Stimulated activated naive B cell treated with anti-CD40 and anti-IgM and Interleukin-4, amounts not matched to agents 10 μg/mL and 1 μg/mL and 100 μg/mL, for 72 hours (primary cell): Measurements from ENCODE around the gene DVL2.
"Not testable (repeated sequence)": the region's sequence is repeated elsewhere in the genome, so short reads cannot be mapped to it uniquely, and the experiment has no call there.

Experiments used
- ATAC-seq, 2 donors: fragments of 150-1000 bp; cut with Tn5 transposase; replicated peaks; 2 replicates each; pipeline ENCODE4 v1.10.0; 2021; ENCODE audit warnings: moderate library complexity in 1 of 2
- DNase-seq: peaks from one replicate; pipeline ENCODE4 v3.0.0; 2021
- H3K27ac Mint-ChIP-seq: one replicate; pipeline ENCODE4 v1.8.0; 2022; ENCODE audit warnings: mild to moderate bottlenecking, mixed read lengths
- H3K27me3 Mint-ChIP-seq, 2 donors: one replicate each; pipeline ENCODE4 v1.8.0; 2022; ENCODE audit warnings: mixed read lengths in 2 of 2
- H3K36me3 Mint-ChIP-seq, 2 donors: one replicate each; pipeline ENCODE4 v1.8.0; 2022; ENCODE audit warnings: mixed read lengths in 2 of 2, mild to moderate bottlenecking in 1 of 2
- H3K4me1 Mint-ChIP-seq, 2 donors: one replicate each; pipeline ENCODE4 v1.8.0; 2022; ENCODE audit warnings: mixed read lengths in 2 of 2, mild to moderate bottlenecking in 1 of 2
- H3K4me3 Mint-ChIP-seq, 2 donors: one replicate each; pipeline ENCODE4 v1.8.0; 2022; ENCODE audit warnings: mild to moderate bottlenecking in 2 of 2, mixed read lengths in 2 of 2, moderate library complexity in 1 of 2
- H3K9me3 Mint-ChIP-seq, 2 donors: one replicate each; pipeline ENCODE4 v1.8.0; 2022; ENCODE audit warnings: mixed read lengths in 2 of 2, mild to moderate bottlenecking in 1 of 2

Gene DVL2

GRCh38 chr17:7249214-7249613 lies 14.9 kb upstream of the DVL2 start:
- no peaks in the 10 kb centered on the region for H3K9me3 Mint-ChIP-seq
- peak overlapping the region; percentile 22 for H3K27ac Mint-ChIP-seq
- no peak for ATAC-seq
- peaks cover 40 to 46% of the 10 kb centered on the region in 2 donors for H3K36me3 Mint-ChIP-seq
- H3K4me1 Mint-ChIP-seq: peaks cover 26 to 60% of the 10 kb centered on the region in 2 donors
- peak overlapping the region; percentile 92 to 98 for H3K4me3 Mint-ChIP-seq
- H3K27me3 Mint-ChIP-seq: no peaks in the 10 kb centered on the region
- no peak for DNase-seq

- no peak for ATAC-seq
- H3K27ac Mint-ChIP-seq: peak overlapping the region; percentile 16
- H3K27me3 Mint-ChIP-seq: no peaks in the 10 kb centered on the region
- H3K4me3 Mint-ChIP-seq: peak overlapping the region in 1 of 2 donors; percentile 98
- no peaks in the 10 kb centered on the region for H3K9me3 Mint-ChIP-seq
- peaks cover 26 to 60% of the 10 kb centered on the region in 2 donors for H3K4me1 Mint-ChIP-seq
- no peak for DNase-seq
- peaks cover 38 to 43% of the 10 kb centered on the region in 2 donors for H3K36me3 Mint-ChIP-seq
These were observed 14.5 kb upstream of the DVL2 start for GRCh38 chr17:7248796-7249195.

- Mint-ChIP-seq H3K27ac (peak overlapping the region; percentile 49), H3K9me3 (no peaks in the 10 kb centered on the region), H3K4me1 (peaks cover 28 to 59% of the 10 kb centered on the region in 2 donors), H3K4me3 (no peak overlapping the region), H3K36me3 (peaks cover 41 to 42% of the 10 kb centered on the region in 2 donors), H3K27me3 (no peaks in the 10 kb centered on the region)
- ATAC-seq (no peak), DNase-seq (no peak)
These were observed 12.5 kb upstream of the DVL2 start for GRCh38 chr17:7246779-7247178.

GRCh38 chr17:7243838-7244237 lies 9.5 kb upstream of the DVL2 start:
- not testable (repeated sequence) for DNase-seq, H3K9me3 Mint-ChIP-seq, H3K27me3 Mint-ChIP-seq, H3K4me3 Mint-ChIP-seq, ATAC-seq, H3K27ac Mint-ChIP-seq
- Mint-ChIP-seq H3K36me3 (peaks cover 40 to 48% of the 10 kb centered on the region in 2 donors), H3K4me1 (peaks cover 40 to 61% of the 10 kb centered on the region in 2 donors)

GRCh38 chr17:7243453-7243729 lies 9.1 kb upstream of the DVL2 start:
- DNase-seq: no peak
- H3K27me3 Mint-ChIP-seq: no peaks in the 10 kb centered on the region
- no peaks in the 10 kb centered on the region for H3K9me3 Mint-ChIP-seq
- H3K36me3 Mint-ChIP-seq: peaks cover 43 to 52% of the 10 kb centered on the region in 2 donors
- peak overlapping the region; percentile 95 for H3K4me3 Mint-ChIP-seq
- no peak for ATAC-seq
- H3K27ac Mint-ChIP-seq: peak overlapping the region; percentile 98
- H3K4me1 Mint-ChIP-seq: peaks cover 37 to 57% of the 10 kb centered on the region in 2 donors

- peak; percentile 30 to 53 for ATAC-seq
- Mint-ChIP-seq H3K4me3 (peak overlapping the region; percentile 95), H3K27ac (peak overlapping the region; percentile 98), H3K4me1 (peaks cover 37 to 56% of the 10 kb centered on the region in 2 donors), H3K27me3 (no peaks in the 10 kb centered on the region), H3K9me3 (no peaks in the 10 kb centered on the region), H3K36me3 (peaks cover 45 to 55% of the 10 kb centered on the region in 2 donors)
- peak; percentile 84 for DNase-seq
These were observed 8.6 kb upstream of the DVL2 start for GRCh38 chr17:7242717-7243452.

GRCh38 chr17:7241783-7242716 lies 7.7 kb upstream of the DVL2 start, which contains the start of gene GABARAP:
Gene GABARAP (minus strand): TSS chr17:7242449. CDS start chr17:7242330, 119 bp downstream.
- Mint-ChIP-seq H3K4me3 (peak within 1 kb of the TSS; percentile 95), H3K9me3 (no peaks in the 10 kb centered on the region), H3K27me3 (no peaks in the 10 kb centered on the region), H3K27ac (peak within 1 kb of the TSS; percentile 98), H3K4me1 (peaks cover 41 to 61% of the 10 kb centered on the region in 2 donors), H3K36me3 (peaks cover 47 to 57% of the 10 kb centered on the region in 2 donors)
- ATAC-seq (peak; percentile 22 to 44), DNase-seq (peak; percentile 85)

GRCh38 chr17:7241090-7241733 lies 6.9 kb upstream of the DVL2 start:
- H3K27ac Mint-ChIP-seq: peak overlapping the region; percentile 98
- no peaks in the 10 kb centered on the region for H3K27me3 Mint-ChIP-seq
- H3K36me3 Mint-ChIP-seq: peaks cover 48 to 55% of the 10 kb centered on the region in 2 donors
- ATAC-seq (no peak), DNase-seq (no peak)
- no peaks in the 10 kb centered on the region for H3K9me3 Mint-ChIP-seq
- H3K4me3 Mint-ChIP-seq: peak overlapping the region; percentile 95
- peaks cover 42 to 61% of the 10 kb centered on the region in 2 donors for H3K4me1 Mint-ChIP-seq

- Mint-ChIP-seq H3K36me3 (peaks cover 50 to 59% of the 10 kb centered on the region in 2 donors), H3K4me3 (peak overlapping the region; percentile 95), H3K27ac (peak overlapping the region; percentile 94), H3K27me3 (no peaks in the 10 kb centered on the region), H3K9me3 (no peaks in the 10 kb centered on the region), H3K4me1 (peaks cover 51 to 65% of the 10 kb centered on the region in 2 donors)
- DNase-seq (no peak), ATAC-seq (no peak)
These were observed 6.1 kb upstream of the DVL2 start for GRCh38 chr17:7240375-7240774.

GRCh38 chr17:7239091-7240027 lies 5.0 kb upstream of the DVL2 start, which contains the start of gene PHF23:
Gene PHF23 (minus strand): TSS chr17:7239457. CDS start chr17:7239279, 178 bp downstream.
- H3K27me3 Mint-ChIP-seq: no peaks in the 10 kb centered on the region
- peak within 1 kb of the TSS; percentile 94 for H3K27ac Mint-ChIP-seq
- H3K4me3 Mint-ChIP-seq: peak within 1 kb of the TSS; percentile 95
- ATAC-seq: peak; percentile 66 to 71
- peak; percentile 96 for DNase-seq
- peaks cover 55 to 75% of the 10 kb centered on the region in 2 donors for H3K4me1 Mint-ChIP-seq
- H3K9me3 Mint-ChIP-seq: no peaks in the 10 kb centered on the region
- peaks cover 52 to 65% of the 10 kb centered on the region in 2 donors for H3K36me3 Mint-ChIP-seq

GRCh38 chr17:7238420-7239090 lies 4.2 kb upstream of the DVL2 start:
- Mint-ChIP-seq H3K36me3 (peaks cover 51 to 69% of the 10 kb centered on the region in 2 donors), H3K4me3 (peak overlapping the region; percentile 95), H3K9me3 (no peaks in the 10 kb centered on the region), H3K27me3 (no peaks in the 10 kb centered on the region), H3K27ac (peak overlapping the region; percentile 94), H3K4me1 (peaks cover 59 to 75% of the 10 kb centered on the region in 2 donors)
- DNase-seq (no peak), ATAC-seq (no peak)

GRCh38 chr17:7237761-7238419 lies 3.6 kb upstream of the DVL2 start:
- Mint-ChIP-seq H3K4me3 (peak overlapping the region; percentile 95), H3K4me1 (peaks cover 58 to 75% of the 10 kb centered on the region in 2 donors), H3K9me3 (no peaks in the 10 kb centered on the region), H3K27ac (peak overlapping the region; percentile 94), H3K36me3 (peaks cover 50 to 68% of the 10 kb centered on the region in 2 donors), H3K27me3 (no peaks in the 10 kb centered on the region)
- peak; percentile 63 for DNase-seq
- ATAC-seq: peak; percentile 18 to 24
